HG03280 (cell line): ENCODE measurements around the gene MAP3K7CL.

ENCODE experiments used
- ATAC-seq: cut with Tn5 transposase; IDR thresholded peaks from one replicate; pipeline ENCODE4 v1.9.1; 2021; ENCODE audit warnings: mild to moderate bottlenecking, moderate library complexity; ENCODE audit not compliant: unreplicated experiment

The MAP3K7CL gene

DNA sequence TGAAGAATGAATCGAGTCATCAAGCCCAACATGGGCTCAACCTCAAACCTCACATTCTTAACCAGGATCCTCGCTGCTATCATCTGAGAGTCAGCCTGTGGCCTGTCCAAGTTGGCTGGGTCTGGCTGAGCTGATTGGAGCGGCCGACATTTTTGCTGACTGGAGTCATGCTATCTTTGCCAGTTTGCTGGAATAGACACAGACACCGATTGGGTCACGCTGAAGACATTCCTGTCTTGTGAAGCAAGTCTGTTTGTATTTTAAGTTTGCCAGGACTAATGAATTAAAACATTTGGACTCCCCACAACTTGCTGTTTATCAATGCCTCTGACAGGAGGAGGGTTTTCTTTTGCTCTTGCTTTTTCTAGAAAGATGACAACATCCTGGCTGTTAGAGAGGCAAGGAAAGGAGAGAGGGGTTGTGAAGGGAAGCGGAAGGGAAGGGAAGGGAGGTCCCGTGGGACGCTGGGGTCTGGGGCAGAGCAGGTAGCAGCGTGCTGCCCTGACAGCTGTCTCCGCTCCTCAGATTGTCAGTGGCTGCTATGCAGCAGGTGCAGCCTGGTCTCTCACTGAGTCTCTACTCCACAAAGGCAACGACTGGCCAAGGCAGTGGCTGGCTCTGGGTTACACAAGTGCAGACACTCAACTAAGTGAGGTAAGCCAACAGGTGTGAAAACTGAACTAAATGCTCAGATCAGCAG lies at the start of gene MAP3K7CL:
Gene MAP3K7CL (plus strand): TSS at position 375 of the 700 bp plus-strand sequence. CDS start 2,701 bp downstream, outside the sequence.
- ATAC-seq = no peak

GRCh38 chr21:29082046-29082815 lies 48.2 kb upstream of the MAP3K7CL start:
- no peak for ATAC-seq

DNA sequence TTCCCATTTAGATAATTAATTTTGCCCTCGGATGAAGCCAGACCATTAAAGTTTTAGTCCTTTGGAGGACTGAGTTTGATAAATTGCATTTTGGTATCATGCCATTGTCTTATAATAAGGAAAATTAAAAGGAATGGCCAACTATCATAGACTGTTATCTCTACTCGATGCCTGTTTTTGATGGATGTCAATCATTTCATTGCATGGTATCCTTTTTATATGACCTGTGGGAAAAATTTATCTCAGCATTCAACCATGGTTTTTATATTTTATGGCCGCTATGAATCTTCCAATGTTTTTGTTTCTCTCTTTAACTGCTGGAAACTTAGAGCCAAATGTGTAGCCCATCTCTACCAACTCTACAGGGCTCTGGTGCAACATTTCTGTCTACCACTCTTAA lies 47.1 kb upstream of the MAP3K7CL start:
- ATAC-seq = no peak

DNA sequence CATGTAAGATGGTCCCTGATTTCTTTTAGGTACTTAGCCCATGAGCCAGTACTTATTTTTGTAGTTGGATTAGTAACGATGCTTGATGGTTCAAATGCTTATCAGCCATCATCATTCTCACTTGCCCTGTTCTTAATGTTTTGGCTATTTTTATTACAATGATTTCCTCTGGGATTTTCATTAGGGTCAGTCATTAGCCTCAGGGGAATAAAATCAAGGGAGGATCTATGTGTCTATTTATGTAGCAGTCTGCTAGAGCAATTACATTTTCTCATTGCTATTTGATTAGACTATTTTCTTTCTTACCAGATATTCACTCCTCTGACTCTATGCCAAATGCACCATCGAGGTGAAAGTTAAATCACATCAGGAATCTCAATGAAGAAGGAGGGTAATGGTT lies 46.1 kb upstream of the MAP3K7CL start:
- ATAC-seq = no peak

- ATAC-seq = no peak
These were observed 45.2 kb upstream of the MAP3K7CL start for GRCh38 chr21:29085106-29085752.

GRCh38 chr21:29091033-29091432 lies 39.4 kb upstream of the MAP3K7CL start:
- ATAC-seq = no peak

- no peak for ATAC-seq
These were observed 38.1 kb upstream of the MAP3K7CL start for GRCh38 chr21:29092102-29092959.

DNA sequence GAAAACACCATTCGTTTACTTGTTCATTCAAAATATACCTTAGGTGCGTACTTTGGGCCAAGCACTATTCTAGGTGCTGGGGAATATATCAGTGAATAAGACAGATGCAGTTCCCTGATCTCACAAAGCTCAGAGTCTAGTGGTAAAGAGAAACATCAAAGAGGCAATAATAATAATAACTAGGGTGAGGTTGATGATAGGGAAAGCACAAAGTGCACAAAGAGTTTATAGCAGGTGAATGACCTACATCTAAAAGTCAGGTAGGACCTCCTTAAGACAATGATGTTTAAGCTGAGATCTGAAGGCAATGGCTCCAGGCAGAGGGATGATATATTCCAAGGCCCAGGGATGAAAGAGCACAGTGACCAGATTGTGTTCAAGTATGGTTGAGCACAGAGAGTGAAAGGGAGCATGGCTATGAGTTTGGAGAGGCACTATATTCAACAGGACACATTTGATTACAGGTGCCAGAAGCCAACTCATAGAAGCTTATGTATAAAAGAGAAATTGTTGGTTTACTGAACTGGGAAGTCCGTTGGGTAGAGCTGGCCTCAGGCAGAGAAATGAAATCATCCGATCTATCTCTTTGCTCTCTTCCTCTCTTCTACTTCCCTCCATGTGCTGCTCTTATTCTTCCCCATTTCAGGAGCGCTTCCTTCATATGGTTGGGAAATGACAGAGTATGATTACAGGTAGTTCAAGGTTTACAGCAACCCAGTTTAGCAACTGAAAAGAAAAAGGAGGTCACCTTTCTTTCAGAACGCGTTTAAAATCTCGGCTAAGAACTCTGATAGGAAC lies 34.0 kb upstream of the MAP3K7CL start:
- no peak for ATAC-seq

DNA sequence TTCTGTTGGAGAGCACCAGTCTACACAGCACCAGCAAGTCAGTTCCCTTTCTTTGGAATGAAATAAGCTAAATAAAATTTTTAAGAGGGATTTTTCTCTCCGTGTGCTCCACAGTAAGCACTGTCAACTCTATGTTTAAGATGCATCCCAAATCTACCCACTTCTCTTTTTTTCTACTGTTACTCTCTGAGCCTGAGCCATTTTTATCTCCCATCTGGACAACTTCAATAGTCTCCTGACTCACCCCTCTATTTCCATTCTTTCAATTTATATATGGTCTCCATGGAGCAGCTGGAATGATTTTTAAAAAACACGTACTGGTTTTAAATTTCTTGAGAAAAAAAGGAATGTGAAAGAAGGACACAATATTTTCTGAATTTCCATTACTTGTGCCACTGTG lies 32.3 kb upstream of the MAP3K7CL start:
- no peak for ATAC-seq

- ATAC-seq = no peak
These were observed 27.6 kb upstream of the MAP3K7CL start for GRCh38 chr21:29102791-29103257.

- peak; percentile 51 for ATAC-seq
These were observed 26.2 kb upstream of the MAP3K7CL start for GRCh38 chr21:29104239-29104708.

GRCh38 chr21:29105218-29105617 lies 25.2 kb upstream of the MAP3K7CL start:
- ATAC-seq = no peak

DNA sequence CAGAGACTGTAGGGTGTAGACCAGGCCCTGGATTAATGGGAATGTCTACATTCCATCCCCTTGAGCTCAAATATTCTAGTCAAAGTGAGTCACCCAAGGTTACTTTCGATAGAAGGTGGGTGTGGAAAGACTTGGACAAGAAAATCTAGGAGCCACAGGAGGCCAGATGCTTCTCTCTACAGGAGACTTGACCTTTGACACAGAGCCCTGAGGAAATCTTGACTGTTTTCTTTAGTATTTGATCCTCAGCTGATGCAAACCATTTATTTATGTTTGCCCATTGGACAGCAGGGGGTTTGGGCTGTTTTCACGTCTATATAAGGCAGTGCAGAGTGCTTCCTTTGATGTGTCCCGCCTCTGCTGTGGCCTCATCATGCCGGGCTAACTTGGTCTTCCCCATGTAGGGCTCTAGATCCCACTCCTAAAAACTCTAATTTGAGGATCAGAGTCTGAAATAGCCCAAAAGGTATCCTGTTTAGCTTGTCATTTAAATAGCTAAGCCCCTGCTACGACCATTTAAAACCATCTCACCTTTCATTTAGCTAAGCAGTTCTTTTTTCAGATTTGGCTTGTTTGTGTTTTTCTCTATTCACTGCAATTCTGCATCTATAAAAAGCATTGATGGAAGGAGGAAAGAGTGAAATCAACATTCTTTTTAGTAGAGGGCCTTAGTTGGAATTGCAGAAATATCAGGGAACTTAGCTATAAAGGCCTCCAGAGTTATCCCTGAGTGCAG lies 15.5 kb upstream of the MAP3K7CL start:
- no peak for ATAC-seq

DNA sequence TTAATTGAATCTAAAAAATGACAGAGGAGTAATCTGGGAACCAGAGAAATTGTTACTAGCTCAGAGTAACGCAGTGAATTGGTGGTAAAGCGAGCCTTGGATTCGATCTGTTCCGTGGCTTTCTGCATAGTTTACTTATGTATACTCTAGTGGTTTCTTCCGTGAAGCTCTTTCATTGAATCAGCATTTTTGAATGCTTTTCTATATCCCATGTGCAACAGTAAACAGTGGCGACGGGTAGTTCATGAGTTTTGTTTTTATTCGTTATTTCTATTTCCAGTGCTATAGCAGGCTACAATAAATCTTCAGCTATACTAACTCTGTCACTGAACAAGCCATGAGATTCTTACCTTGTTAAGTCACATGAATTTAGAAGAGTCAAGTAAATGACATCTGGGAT lies 14.5 kb upstream of the MAP3K7CL start:
- no peak for ATAC-seq

- no peak for ATAC-seq
These were observed 13.0 kb upstream of the MAP3K7CL start for GRCh38 chr21:29117372-29117955.

GRCh38 chr21:29121759-29122158 lies 8.7 kb upstream of the MAP3K7CL start:
- peak; percentile 72 for ATAC-seq

- no peak for ATAC-seq
These were observed 5.8 kb upstream of the MAP3K7CL start for GRCh38 chr21:29124645-29125044.

GRCh38 chr21:29125191-29125590 lies 5.3 kb upstream of the MAP3K7CL start:
- ATAC-seq = peak; percentile 57

- no peak for ATAC-seq
These were observed 4.5 kb upstream of the MAP3K7CL start for GRCh38 chr21:29125979-29126378.
